ENCODE data around the gene PACRG. TPM values are rescaled to one million over a fixed set of nuclear protein-coding genes. Genes with fewer than 3 reads are reported as not detected.

The PACRG gene
- total RNA-seq, 1 experiment from 2014 or later = 0.26 TPM

GRCh38 chr6:163313566-163313965 lies 585.8 kb downstream of the PACRG start:
- H3K4me1 Mint-ChIP-seq = peaks cover 4 to 6% of the 10 kb centered on the region in 2 experiments; a peak in 2 of 4 replicates
- H2BK120ac ChIP-seq (ENCODE audit: low read depth, low read length, poor library complexity, severe bottlenecking) = no peak overlapping the region
- no peak overlapping the region for H4K5ac ChIP-seq (ENCODE audit: insufficient read length, low read depth, low read length)
- no peak for DNase-seq
- H2BK5ac ChIP-seq (ENCODE audit: insufficient read length, low read length) = no peak overlapping the region
- no peak overlapping the region for H3K14ac ChIP-seq (ENCODE audit: insufficient read depth, low read length)
- no peak for TF ChIP-seq CTCF (conservative IDR thresholded peaks at IDR 0.05)
- H2AFZ ChIP-seq (ENCODE audit: low read length) = no peak overlapping the region
- no peaks in the 10 kb centered on the region for H3K27me3 ChIP-seq (ENCODE audit: insufficient read depth, low read length)
- H3K4me2 ChIP-seq (ENCODE audit: insufficient read depth, insufficient read length, low read length) = no peak overlapping the region
- H2BK20ac ChIP-seq (ENCODE audit: low read depth, low read length, poor library complexity, severe bottlenecking) = no peak overlapping the region
- no peaks in the 10 kb centered on the region for H3K4me1 ChIP-seq (ENCODE audit: insufficient read depth, low read length)
- no peak overlapping the region for H4K91ac ChIP-seq (ENCODE audit: insufficient read length, low read depth, low read length)
- no peak overlapping the region for H2BK12ac ChIP-seq (ENCODE audit: insufficient read length, low read depth, low read length)
- no peak overlapping the region for H3K4me3 Mint-ChIP-seq
- H3K9ac ChIP-seq (ENCODE audit: extremely low read depth, insufficient read length, low read length) = no peak overlapping the region
- H3K79me2 ChIP-seq (ENCODE audit: insufficient read depth, low read length) = no peaks in the 10 kb centered on the region
- no peak overlapping the region for H2AK5ac ChIP-seq (ENCODE audit: insufficient read length, low read length)
- no peaks in the 10 kb centered on the region; the same call in 1 of the 2 replicates for H3K27me3 Mint-ChIP-seq (ENCODE audit: low read depth)
- H3K9me3 Mint-ChIP-seq = no peaks in the 10 kb centered on the region
- no peaks in the 10 kb centered on the region for H3K9me3 ChIP-seq (ENCODE audit: control insufficient read depth, low read depth, low read length)
- no peaks in the 10 kb centered on the region for H3K23me2 ChIP-seq (ENCODE audit: insufficient read length, low read depth, low read length, poor library complexity, severe bottlenecking)
- H2BK15ac ChIP-seq (ENCODE audit: low read depth, low read length) = no peak overlapping the region
- no peak overlapping the region for H3T11ph ChIP-seq (ENCODE audit: low read length)
- no peak overlapping the region for H3K56ac ChIP-seq (ENCODE audit: insufficient read length, low read depth, low read length)
- H3K27ac Mint-ChIP-seq = no peak overlapping the region
- no peak overlapping the region for H3K27ac ChIP-seq (ENCODE audit: insufficient read length, low read depth, low read length)
- no peaks in the 10 kb centered on the region for H3K79me1 ChIP-seq (ENCODE audit: insufficient read depth, low read depth, low read length, poor library complexity, severe bottlenecking)
- H3K4ac ChIP-seq (ENCODE audit: low read depth, low read length) = no peak overlapping the region
- WGBS (ENCODE audit: extremely low coverage, insufficient read length, low lambda C conversion rate) = no CpG with 5 or more reads among the region's 4 CpGs
- H3K18ac ChIP-seq (ENCODE audit: insufficient read length, low read depth, low read length) = no peak overlapping the region
- no peaks in the 10 kb centered on the region for H4K20me1 ChIP-seq (ENCODE audit: control insufficient read depth, insufficient read depth, insufficient read length)
- no peak overlapping the region for H3K23ac ChIP-seq (ENCODE audit: insufficient read length, low read depth, low read length)
- H4K8ac ChIP-seq (replicated peaks; ENCODE audit: insufficient read length, low read depth, low read length) = no peak overlapping the region
- H3K36me3 Mint-ChIP-seq (ENCODE audit: insufficient read depth in 1 of 3, low read depth in 3 of 3) = no peaks in the 10 kb centered on the region
